ENCODE measurements around the gene SLC2A4.

- TF ChIP-seq, protein P1, sequence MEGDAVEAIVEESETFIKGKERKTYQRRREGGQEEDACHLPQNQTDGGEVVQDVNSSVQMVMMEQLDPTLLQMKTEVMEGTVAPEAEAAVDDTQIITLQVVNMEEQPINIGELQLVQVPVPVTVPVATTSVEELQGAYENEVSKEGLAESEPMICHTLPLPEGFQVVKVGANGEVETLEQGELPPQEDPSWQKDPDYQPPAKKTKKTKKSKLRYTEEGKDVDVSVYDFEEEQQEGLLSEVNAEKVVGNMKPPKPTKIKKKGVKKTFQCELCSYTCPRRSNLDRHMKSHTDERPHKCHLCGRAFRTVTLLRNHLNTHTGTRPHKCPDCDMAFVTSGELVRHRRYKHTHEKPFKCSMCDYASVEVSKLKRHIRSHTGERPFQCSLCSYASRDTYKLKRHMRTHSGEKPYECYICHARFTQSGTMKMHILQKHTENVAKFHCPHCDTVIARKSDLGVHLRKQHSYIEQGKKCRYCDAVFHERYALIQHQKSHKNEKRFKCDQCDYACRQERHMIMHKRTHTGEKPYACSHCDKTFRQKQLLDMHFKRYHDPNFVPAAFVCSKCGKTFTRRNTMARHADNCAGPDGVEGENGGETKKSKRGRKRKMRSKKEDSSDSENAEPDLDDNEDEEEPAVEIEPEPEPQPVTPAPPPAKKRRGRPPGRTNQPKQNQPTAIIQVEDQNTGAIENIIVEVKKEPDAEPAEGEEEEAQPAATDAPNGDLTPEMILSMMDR (IDR thresholded peaks at IDR 0.05) = no peak
- no peak for TF ChIP-seq POLR2A (IDR thresholded peaks at IDR 0.05)
Measured at GRCh38 chr17:7307686-7308624, 26.4 kb downstream of the SLC2A4 start.
